ENCODE results near the gene GALNS.

GALNS gene

GRCh38 chr16:88785106-88785924, 71.4 kb downstream of the GALNS start, which contains the start of gene PIEZO1:
Gene PIEZO1 (minus strand): TSS chr16:88785220. CDS start chr16:88784964, 256 bp downstream.
- DNase-seq = peak in 41 of 51 donors; percentile 16 to 80 (median 49)

- DNase-seq = no peak
Measured at GRCh38 chr16:88784856-88785105, 72.0 kb downstream of the GALNS start.

- peak in 12 of 51 donors; percentile 31 to 47 (median 38) for DNase-seq
Measured at GRCh38 chr16:88784074-88784855, 72.5 kb downstream of the GALNS start.

- DNase-seq = peak in 39 of 51 donors; percentile 16 to 83 (median 55)
Measured at GRCh38 chr16:88783391-88784073, 73.2 kb downstream of the GALNS start.

- peak in 24 of 51 donors; percentile 9 to 76 (median 40) for DNase-seq
Measured at GRCh38 chr16:88782454-88783390, 74.0 kb downstream of the GALNS start.

GRCh38 chr16:88781140-88782077, 75.3 kb downstream of the GALNS start:
- peak in 4 of 51 donors; percentile 11 to 27 (median 17) for DNase-seq

- DNase-seq = no peak
Measured at GRCh38 chr16:88780142-88781062, 76.3 kb downstream of the GALNS start.

GRCh38 chr16:88779406-88780141, 77.2 kb downstream of the GALNS start:
- DNase-seq = no peak

GRCh38 chr16:88778541-88779065, 78.1 kb downstream of the GALNS start:
- no peak for DNase-seq

- DNase-seq = no peak
Measured at GRCh38 chr16:88778271-88778525, 78.5 kb downstream of the GALNS start.

- DNase-seq = no peak
Measured at GRCh38 chr16:88777471-88778270, 79.1 kb downstream of the GALNS start.

- DNase-seq = no peak
Measured at GRCh38 chr16:88775825-88776224, 80.9 kb downstream of the GALNS start.

- no peak for DNase-seq
Measured at GRCh38 chr16:88774544-88775393, 82.0 kb downstream of the GALNS start.

- DNase-seq = no peak
Measured at GRCh38 chr16:88773812-88774291, 82.9 kb downstream of the GALNS start.

GRCh38 chr16:88772871-88773811, 83.6 kb downstream of the GALNS start:
- DNase-seq = peak in 22 of 51 donors; percentile 14 to 69 (median 36)
